ENCODE data around the gene MGRN1.

The MGRN1 gene

GRCh38 chr16:4618645-4619418 lies 5.8 kb upstream of the MGRN1 start:
- no peak for DNase-seq (ENCODE audit: insufficient read length, low spot score)
- TF ChIP-seq TAF1 (IDR thresholded peaks at IDR 0.05; ENCODE audit: low read depth, low read length) (no peak), POLR2AphosphoS5 (IDR thresholded peaks at IDR 0.05; ENCODE audit: low read depth, low read length) (no peak), POU2F2 (IDR thresholded peaks at IDR 0.05; ENCODE audit: low read depth, low read length) (no peak), SPI1 (IDR thresholded peaks at IDR 0.05; ENCODE audit: low read depth, low read length) (no peak), POLR2A (IDR thresholded peaks at IDR 0.05; ENCODE audit: low read depth, low read length) (no peak), PAX5 (IDR thresholded peaks at IDR 0.05; ENCODE audit: insufficient read depth, low read length, severe bottlenecking) (no peak)
- FAIRE-seq: no peak

- no peak for DNase-seq (ENCODE audit: insufficient read length, low spot score)
- TF ChIP-seq SPI1 (IDR thresholded peaks at IDR 0.05; ENCODE audit: low read depth, low read length): no peak
- TF ChIP-seq POU2F2 (IDR thresholded peaks at IDR 0.05; ENCODE audit: low read depth, low read length): no peak
- TF ChIP-seq POLR2A (IDR thresholded peaks at IDR 0.05; ENCODE audit: low read depth, low read length): no peak
- no peak for TF ChIP-seq POLR2AphosphoS5 (IDR thresholded peaks at IDR 0.05; ENCODE audit: low read depth, low read length)
- TF ChIP-seq PAX5 (IDR thresholded peaks at IDR 0.05; ENCODE audit: insufficient read depth, low read length, severe bottlenecking): no peak
- no peak for TF ChIP-seq TAF1 (IDR thresholded peaks at IDR 0.05; ENCODE audit: low read depth, low read length)
- no peak for FAIRE-seq
Observed at GRCh38 chr16:4623593-4623992, 1.0 kb upstream of the MGRN1 start.

- peak; percentile 80 for FAIRE-seq
- peak; percentile 33 for TF ChIP-seq POLR2AphosphoS5 (IDR thresholded peaks at IDR 0.05; ENCODE audit: low read depth, low read length)
- no peak; the same call in 1 of the 2 replicates for TF ChIP-seq POU2F2 (IDR thresholded peaks at IDR 0.05; ENCODE audit: low read depth, low read length)
- no peak for TF ChIP-seq PAX5 (IDR thresholded peaks at IDR 0.05; ENCODE audit: insufficient read depth, low read length, severe bottlenecking)
- no peak for TF ChIP-seq SPI1 (IDR thresholded peaks at IDR 0.05; ENCODE audit: low read depth, low read length)
- peak; percentile 51; the same call in 1 of the 2 replicates for TF ChIP-seq POLR2A (IDR thresholded peaks at IDR 0.05; ENCODE audit: low read depth, low read length)
- TF ChIP-seq TAF1 (IDR thresholded peaks at IDR 0.05; ENCODE audit: low read depth, low read length): peak; percentile 73
- peak; percentile 73 for DNase-seq (ENCODE audit: insufficient read length, low spot score)
Observed at GRCh38 chr16:4624827-4625559, 367 bp downstream of the MGRN1 start.

- DNase-seq (ENCODE audit: insufficient read length, low spot score) (no peak), FAIRE-seq (no peak)
- TF ChIP-seq PAX5 (IDR thresholded peaks at IDR 0.05; ENCODE audit: insufficient read depth, low read length, severe bottlenecking): no peak
- peak; percentile 48; the same call in 1 of the 2 replicates for TF ChIP-seq POU2F2 (IDR thresholded peaks at IDR 0.05; ENCODE audit: low read depth, low read length)
- peak; percentile 65; the same call in 1 of the 2 replicates for TF ChIP-seq POLR2AphosphoS5 (IDR thresholded peaks at IDR 0.05; ENCODE audit: low read depth, low read length)
- no peak for TF ChIP-seq TAF1 (IDR thresholded peaks at IDR 0.05; ENCODE audit: low read depth, low read length)
- TF ChIP-seq POLR2A (IDR thresholded peaks at IDR 0.05; ENCODE audit: low read depth, low read length): no peak; the same call in 1 of the 2 replicates
- TF ChIP-seq SPI1 (IDR thresholded peaks at IDR 0.05; ENCODE audit: low read depth, low read length): peak; percentile 59
Observed at GRCh38 chr16:4625560-4626159, 1.0 kb downstream of the MGRN1 start.

GRCh38 chr16:4626396-4626795 lies 1.8 kb downstream of the MGRN1 start:
- DNase-seq (ENCODE audit: insufficient read length, low spot score): no peak
- FAIRE-seq: no peak
- TF ChIP-seq POU2F2 (IDR thresholded peaks at IDR 0.05; ENCODE audit: low read depth, low read length) (no peak), TAF1 (IDR thresholded peaks at IDR 0.05; ENCODE audit: low read depth, low read length) (no peak), PAX5 (IDR thresholded peaks at IDR 0.05; ENCODE audit: insufficient read depth, low read length, severe bottlenecking) (no peak), POLR2A (IDR thresholded peaks at IDR 0.05; ENCODE audit: low read depth, low read length) (no peak), POLR2AphosphoS5 (IDR thresholded peaks at IDR 0.05; ENCODE audit: low read depth, low read length) (no peak), SPI1 (IDR thresholded peaks at IDR 0.05; ENCODE audit: low read depth, low read length) (no peak)

- TF ChIP-seq TAF1 (IDR thresholded peaks at IDR 0.05; ENCODE audit: low read depth, low read length): no peak
- TF ChIP-seq POU2F2 (IDR thresholded peaks at IDR 0.05; ENCODE audit: low read depth, low read length): no peak
- TF ChIP-seq SPI1 (IDR thresholded peaks at IDR 0.05; ENCODE audit: low read depth, low read length): no peak
- TF ChIP-seq POLR2AphosphoS5 (IDR thresholded peaks at IDR 0.05; ENCODE audit: low read depth, low read length): no peak
- no peak for TF ChIP-seq PAX5 (IDR thresholded peaks at IDR 0.05; ENCODE audit: insufficient read depth, low read length, severe bottlenecking)
- TF ChIP-seq POLR2A (IDR thresholded peaks at IDR 0.05; ENCODE audit: low read depth, low read length): no peak
- DNase-seq (ENCODE audit: insufficient read length, low spot score) (no peak), FAIRE-seq (no peak)
Observed at GRCh38 chr16:4628283-4628682, 3.7 kb downstream of the MGRN1 start.

- no peak for DNase-seq (ENCODE audit: insufficient read length, low spot score)
- FAIRE-seq: no peak
- no peak for TF ChIP-seq TAF1 (IDR thresholded peaks at IDR 0.05; ENCODE audit: low read depth, low read length)
- no peak for TF ChIP-seq POU2F2 (IDR thresholded peaks at IDR 0.05; ENCODE audit: low read depth, low read length)
- no peak for TF ChIP-seq PAX5 (IDR thresholded peaks at IDR 0.05; ENCODE audit: insufficient read depth, low read length, severe bottlenecking)
- no peak for TF ChIP-seq POLR2AphosphoS5 (IDR thresholded peaks at IDR 0.05; ENCODE audit: low read depth, low read length)
- no peak for TF ChIP-seq POLR2A (IDR thresholded peaks at IDR 0.05; ENCODE audit: low read depth, low read length)
- no peak for TF ChIP-seq SPI1 (IDR thresholded peaks at IDR 0.05; ENCODE audit: low read depth, low read length)
Observed at GRCh38 chr16:4631444-4631843, 6.8 kb downstream of the MGRN1 start.

GRCh38 chr16:4633910-4634635 lies 9.4 kb downstream of the MGRN1 start:
- DNase-seq (ENCODE audit: insufficient read length, low spot score): no peak
- no peak for FAIRE-seq
- TF ChIP-seq TAF1 (IDR thresholded peaks at IDR 0.05; ENCODE audit: low read depth, low read length): no peak
- TF ChIP-seq POLR2AphosphoS5 (IDR thresholded peaks at IDR 0.05; ENCODE audit: low read depth, low read length): no peak
- TF ChIP-seq SPI1 (IDR thresholded peaks at IDR 0.05; ENCODE audit: low read depth, low read length): no peak
- no peak for TF ChIP-seq POLR2A (IDR thresholded peaks at IDR 0.05; ENCODE audit: low read depth, low read length)
- TF ChIP-seq POU2F2 (IDR thresholded peaks at IDR 0.05; ENCODE audit: low read depth, low read length): no peak
- TF ChIP-seq PAX5 (IDR thresholded peaks at IDR 0.05; ENCODE audit: insufficient read depth, low read length, severe bottlenecking): no peak
